Psoas muscle (tissue), 8 donors: ENCODE data around the gene ATRIP. TPM values are rescaled to one million over a fixed set of nuclear protein-coding genes. Genes with fewer than 3 reads are reported as not detected.

ENCODE experiments used
- ATAC-seq, 4 donors: fragments of 200-7000 bp; cut with Tn5 transposase; one replicate each; pipeline ENCODE4 v1.9.1; 2020; ENCODE audit warnings: moderate library complexity in 3 of 4, mild to moderate bottlenecking in 2 of 4
- DNase-seq, 2 donors: peaks; one replicate each; pipeline ENCODE4 v3.0.0-alpha.2; 2020
- H3K27ac ChIP-seq: fragments of 200-600 bp; one replicate; pipeline ENCODE4 v1.8.0; 2022
- H3K27me3 ChIP-seq, 3 donors: fragments of 200-600 bp in 1 of 3; one replicate each; pipeline versions ENCODE4 v1.6.1 to v1.8.0; 2013 to 2022; ENCODE audit warnings: low read length in 2 of 3, mild to moderate bottlenecking in 2 of 3, moderate library complexity in 1 of 3; ENCODE audit not compliant: insufficient read depth in 3 of 3
- H3K36me3 ChIP-seq, 2 donors: fragments of 200-600 bp in 1 of 2; one replicate each; pipeline versions ENCODE4 v1.6.1 to v1.8.0; 2013 to 2022; ENCODE audit warnings: low read depth in 1 of 2, mild to moderate bottlenecking in 1 of 2, moderate library complexity in 1 of 2; ENCODE audit not compliant: insufficient read depth in 1 of 2
- H3K4me1 ChIP-seq: fragments of 200-600 bp; one replicate; pipeline ENCODE4 v1.8.0; 2022
- H3K4me3 ChIP-seq: fragments of 200-600 bp; one replicate; pipeline ENCODE4 v1.8.0; 2022; ENCODE audit warnings: mild to moderate bottlenecking
- H3K9me3 ChIP-seq: fragments of 200-600 bp; one replicate; pipeline ENCODE4 v1.8.0; 2022
- CTCF ChIP-seq: fragments of 200-600 bp; IDR thresholded peaks from one replicate; pipeline ENCODE4 v1.8.0; 2022; ENCODE audit warnings: antibody characterized with exemption
- WGBS, 3 donors: extraction: QIAGEN DNeasy Blood & Tissue Kit; methylation state at CpG; one replicate each; pipeline versions ENCODE4 v1.1.6 to v1.1.7; 2013; 5-methylcytosine and 5-hydroxymethylcytosine counted together
- intact Hi-C, 2 donors: fragments of 100-400 bp; cut with DNase I; formaldehyde crosslinking; loops; one replicate each; pipeline versions ENCODE4 v1.11.0 to v1.14.2; 2022
- polyA plus RNA-seq, 3 donors: library from polyadenylated mRNA; stranded (reverse); fragments of 200-250 nt; gene quantifications; one replicate each; pipeline ENCODE4 v1.2.3, GENCODE V29; 2013
- total RNA-seq, 4 donors: library from RNA; stranded (reverse); fragmentation: NEBNext Ultra II Directional in 2 of 4; extraction: Animal tissue kit (Norgen Biotek cat#: 25700) in 2 of 4; gene quantifications; one replicate each; pipeline versions ENCODE4 v1.2.1 to v1.2.4, GENCODE V29; 2021 to 2023
- donor health status: healthy with polysubstance abuse.
- donor health status: DM: no; HTN: no; CAD: no; lungs with moderate emphysema.
- donor health status: Bipolar disorder and iron deficiency.
- donor health status: healthy.
- donor health status: DM: yes; HTN: yes; CAD: no.
- donor health status: DM: no; HTN: no; CAD: no.
- donor health status: DM: no; HTN: no; CAD: no.
- donor health status: DM: yes; HTN: yes; CAD: no.

The ATRIP gene
- total and polyA plus RNA-seq, 7 donors: 3.7 to 5.6 (median 4.5) TPM

- Histone ChIP-seq H3K4me3 (peak overlapping the region; percentile 84), H3K4me1 (peaks cover 4% of the 10 kb centered on the region), H3K27me3 (peaks cover 0 to 34% (median 4%) of the 10 kb centered on the region in 3 donors), H3K36me3 (peaks cover 0 to 5% of the 10 kb centered on the region in 2 donors), H3K9me3 (no peaks in the 10 kb centered on the region), H3K27ac (no peak overlapping the region)
- WGBS, 3 donors: 58 to 64% (median 60%) methylated on average over 8 of the region's 8 CpGs
- intact Hi-C loops: loop anchor here in 1 of 2 donors (1.0 kb wide), 1 partner anchor 25 kb away; no protein-coding TSS in a partner anchor
- no peak for DNase-seq
- ATAC-seq: no peak
- no peak for TF ChIP-seq CTCF
Measured at GRCh38 chr3:48426944-48427629, 19.4 kb upstream of the ATRIP start.

- intact Hi-C loops: no loop called here
- ATAC-seq (no peak), DNase-seq (no peak)
- H3K36me3 ChIP-seq: peaks cover 0 to 10% of the 10 kb centered on the region in 2 donors
- WGBS, 3 donors: 68 to 89% (median 74%) methylated on average over 9 of the region's 9 CpGs
- peak overlapping the region; percentile 84 for H3K4me3 ChIP-seq
- peaks cover 0 to 29% (median 4%) of the 10 kb centered on the region in 3 donors for H3K27me3 ChIP-seq
- no peaks in the 10 kb centered on the region for H3K9me3 ChIP-seq
- H3K27ac ChIP-seq: no peak overlapping the region
- peaks cover 4% of the 10 kb centered on the region for H3K4me1 ChIP-seq
- TF ChIP-seq CTCF: no peak
Measured at GRCh38 chr3:48427630-48427962, 18.9 kb upstream of the ATRIP start.

- peaks cover 0 to 23% (median 4%) of the 10 kb centered on the region in 3 donors for H3K27me3 ChIP-seq
- no peak overlapping the region for H3K27ac ChIP-seq
- H3K4me3 ChIP-seq: peak overlapping the region; percentile 84
- no peak for TF ChIP-seq CTCF
- intact Hi-C loops: no loop called here
- DNase-seq (no peak), ATAC-seq (no peak)
- peaks cover 0 to 15% of the 10 kb centered on the region in 2 donors for H3K36me3 ChIP-seq
- WGBS, 3 donors: 59 to 76% (median 76%) methylated on average over 7 of the region's 7 CpGs
- H3K9me3 ChIP-seq: no peaks in the 10 kb centered on the region
- H3K4me1 ChIP-seq: peaks cover 4% of the 10 kb centered on the region
Measured at GRCh38 chr3:48428088-48428571, 18.4 kb upstream of the ATRIP start.

- peak; percentile 47 to 71 for DNase-seq
- H3K27ac ChIP-seq: peak overlapping the region; percentile 46
- TF ChIP-seq CTCF: no peak
- intact Hi-C loops: no loop called here
- H3K4me1 ChIP-seq: peaks cover 4% of the 10 kb centered on the region
- peak in 3 of 4 donors; percentile 10 to 66 (median 60) for ATAC-seq
- H3K9me3 ChIP-seq: no peaks in the 10 kb centered on the region
- H3K36me3 ChIP-seq: peaks cover 0 to 21% of the 10 kb centered on the region in 2 donors
- H3K4me3 ChIP-seq: peak overlapping the region; percentile 84
- peaks cover 0 to 22% (median 4%) of the 10 kb centered on the region in 3 donors for H3K27me3 ChIP-seq
- WGBS, 3 donors: 4 to 10% (median 7%) methylated on average over 34 to 60 of the region's 60 CpGs
Measured at GRCh38 chr3:48428572-48429316, 17.8 kb upstream of the ATRIP start.
